SK-N-SH treated with all-trans-retinoic acid at 6 μM for 48 hours (cell line): Measurements from ENCODE around the gene MDGA2.

Source experiments
- ARNTL ChIP-seq: fragments of 450-650 bp; formaldehyde crosslinking; IDR thresholded peaks from 2 replicates; pipeline ENCODE4 v1.5.0; 2020; ENCODE audit warnings: low read depth, mild to moderate bottlenecking, moderate library complexity, borderline replicate concordance
- OSR1 ChIP-seq: fragments of 250-450 bp; sonication (Bioruptor Pico); IDR thresholded peaks from 2 replicates; pipeline ENCODE4 v1.8.0; 2022; ENCODE audit warnings: moderate library complexity, mild to moderate bottlenecking, inconsistent platforms
- RARB ChIP-seq: fragments of 250-450 bp; sonication (Bioruptor Pico); IDR thresholded peaks from 2 replicates; pipeline ENCODE4 v1.8.0; 2021; ENCODE audit warnings: mild to moderate bottlenecking, moderate library complexity
- TCF4 ChIP-seq: fragments of 250-450 bp; sonication (Bioruptor Pico); IDR thresholded peaks from 2 replicates; pipeline ENCODE4 v1.8.0; 2021; ENCODE audit warnings: mild to moderate bottlenecking, moderate library complexity, borderline replicate concordance
- TOX ChIP-seq: fragments of 250-450 bp; sonication (Bioruptor Pico); IDR thresholded peaks from 2 replicates; pipeline ENCODE4 v1.8.0; 2021; ENCODE audit warnings: mild to moderate bottlenecking, moderate library complexity, borderline replicate concordance
- ZFP3 ChIP-seq: fragments of 250-450 bp; sonication (Bioruptor Pico); IDR thresholded peaks from 2 replicates; pipeline ENCODE4 v1.5.0; 2020; ENCODE audit warnings: mild to moderate bottlenecking, moderate library complexity
- ZFP30 ChIP-seq: fragments of 450-650 bp; formaldehyde crosslinking; IDR thresholded peaks from 2 replicates; pipeline ENCODE4 v1.5.0; 2022; ENCODE audit warnings: mild to moderate bottlenecking, moderate library complexity
- ZNF565 ChIP-seq: fragments of 450-650 bp; formaldehyde crosslinking; conservative IDR thresholded peaks from 2 replicates; pipeline ENCODE4 v1.5.0; 2020; ENCODE audit warnings: low read depth, mild to moderate bottlenecking, moderate library complexity
- TF ChIP-seq, protein P1 (sequence below): fragments of 250-450 bp; sonication (Bioruptor Pico); IDR thresholded peaks from 2 replicates; pipeline ENCODE4 v1.8.0; 2020; ENCODE audit warnings: mild to moderate bottlenecking, moderate library complexity, borderline replicate concordance
- TF ChIP-seq, protein P2 (sequence below): fragments of 250-450 bp; sonication (Bioruptor Pico); IDR thresholded peaks from 2 replicates; pipeline ENCODE4 v1.5.0; 2020; ENCODE audit warnings: mild to moderate bottlenecking, moderate library complexity
- TF ChIP-seq, protein P3 (sequence below): fragments of 250-450 bp; sonication (Bioruptor Pico); IDR thresholded peaks from 2 replicates; pipeline ENCODE4 v1.5.1; 2020; ENCODE audit warnings: low read depth, mild to moderate bottlenecking, moderate library complexity
- TF ChIP-seq, protein P4 (sequence below): fragments of 250-450 bp; sonication (Bioruptor Pico); IDR thresholded peaks from 2 replicates; pipeline ENCODE4 v1.5.1; 2021; ENCODE audit warnings: mild to moderate bottlenecking, moderate library complexity

DNA sequence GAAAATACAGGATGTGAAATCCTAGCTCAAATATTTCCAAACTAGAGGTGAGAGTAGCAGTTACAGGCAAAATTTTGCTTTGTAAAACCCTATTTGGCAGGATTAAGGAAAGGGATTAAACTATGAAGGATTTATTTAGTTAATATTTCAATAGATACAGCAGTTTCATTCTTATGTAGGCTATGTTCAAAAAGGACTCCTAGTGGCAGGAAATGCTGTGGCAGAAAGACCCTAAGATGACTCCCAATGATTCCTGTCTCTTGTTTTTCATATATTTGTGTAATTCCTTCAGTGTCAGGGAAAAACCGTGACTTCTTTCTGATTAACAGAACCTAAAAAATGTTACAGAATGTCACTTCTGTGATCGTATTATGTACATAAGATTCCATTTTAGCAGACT, 724.3 kb downstream of the MDGA2 start:
- TF ChIP-seq, protein P1, sequence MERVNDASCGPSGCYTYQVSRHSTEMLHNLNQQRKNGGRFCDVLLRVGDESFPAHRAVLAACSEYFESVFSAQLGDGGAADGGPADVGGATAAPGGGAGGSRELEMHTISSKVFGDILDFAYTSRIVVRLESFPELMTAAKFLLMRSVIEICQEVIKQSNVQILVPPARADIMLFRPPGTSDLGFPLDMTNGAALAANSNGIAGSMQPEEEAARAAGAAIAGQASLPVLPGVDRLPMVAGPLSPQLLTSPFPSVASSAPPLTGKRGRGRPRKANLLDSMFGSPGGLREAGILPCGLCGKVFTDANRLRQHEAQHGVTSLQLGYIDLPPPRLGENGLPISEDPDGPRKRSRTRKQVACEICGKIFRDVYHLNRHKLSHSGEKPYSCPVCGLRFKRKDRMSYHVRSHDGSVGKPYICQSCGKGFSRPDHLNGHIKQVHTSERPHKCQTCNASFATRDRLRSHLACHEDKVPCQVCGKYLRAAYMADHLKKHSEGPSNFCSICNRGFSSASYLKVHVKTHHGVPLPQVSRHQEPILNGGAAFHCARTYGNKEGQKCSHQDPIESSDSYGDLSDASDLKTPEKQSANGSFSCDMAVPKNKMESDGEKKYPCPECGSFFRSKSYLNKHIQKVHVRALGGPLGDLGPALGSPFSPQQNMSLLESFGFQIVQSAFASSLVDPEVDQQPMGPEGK (CRISPR knock-in tag) = no peak
- no peak for TF ChIP-seq OSR1 (CRISPR knock-in tag)
- no peak for TF ChIP-seq RARB (CRISPR knock-in tag)
- no peak for TF ChIP-seq ZFP30 (CRISPR knock-in tag)
- TF ChIP-seq, protein P2, sequence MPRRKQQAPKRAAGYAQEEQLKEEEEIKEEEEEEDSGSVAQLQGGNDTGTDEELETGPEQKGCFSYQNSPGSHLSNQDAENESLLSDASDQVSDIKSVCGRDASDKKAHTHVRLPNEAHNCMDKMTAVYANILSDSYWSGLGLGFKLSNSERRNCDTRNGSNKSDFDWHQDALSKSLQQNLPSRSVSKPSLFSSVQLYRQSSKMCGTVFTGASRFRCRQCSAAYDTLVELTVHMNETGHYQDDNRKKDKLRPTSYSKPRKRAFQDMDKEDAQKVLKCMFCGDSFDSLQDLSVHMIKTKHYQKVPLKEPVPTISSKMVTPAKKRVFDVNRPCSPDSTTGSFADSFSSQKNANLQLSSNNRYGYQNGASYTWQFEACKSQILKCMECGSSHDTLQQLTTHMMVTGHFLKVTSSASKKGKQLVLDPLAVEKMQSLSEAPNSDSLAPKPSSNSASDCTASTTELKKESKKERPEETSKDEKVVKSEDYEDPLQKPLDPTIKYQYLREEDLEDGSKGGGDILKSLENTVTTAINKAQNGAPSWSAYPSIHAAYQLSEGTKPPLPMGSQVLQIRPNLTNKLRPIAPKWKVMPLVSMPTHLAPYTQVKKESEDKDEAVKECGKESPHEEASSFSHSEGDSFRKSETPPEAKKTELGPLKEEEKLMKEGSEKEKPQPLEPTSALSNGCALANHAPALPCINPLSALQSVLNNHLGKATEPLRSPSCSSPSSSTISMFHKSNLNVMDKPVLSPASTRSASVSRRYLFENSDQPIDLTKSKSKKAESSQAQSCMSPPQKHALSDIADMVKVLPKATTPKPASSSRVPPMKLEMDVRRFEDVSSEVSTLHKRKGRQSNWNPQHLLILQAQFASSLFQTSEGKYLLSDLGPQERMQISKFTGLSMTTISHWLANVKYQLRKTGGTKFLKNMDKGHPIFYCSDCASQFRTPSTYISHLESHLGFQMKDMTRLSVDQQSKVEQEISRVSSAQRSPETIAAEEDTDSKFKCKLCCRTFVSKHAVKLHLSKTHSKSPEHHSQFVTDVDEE (CRISPR knock-in tag) = no peak
- TF ChIP-seq TCF4 (CRISPR knock-in tag) = no peak
- TF ChIP-seq ZFP3 (CRISPR knock-in tag) = no peak
- TF ChIP-seq ARNTL = no peak
- TF ChIP-seq, protein P3, sequence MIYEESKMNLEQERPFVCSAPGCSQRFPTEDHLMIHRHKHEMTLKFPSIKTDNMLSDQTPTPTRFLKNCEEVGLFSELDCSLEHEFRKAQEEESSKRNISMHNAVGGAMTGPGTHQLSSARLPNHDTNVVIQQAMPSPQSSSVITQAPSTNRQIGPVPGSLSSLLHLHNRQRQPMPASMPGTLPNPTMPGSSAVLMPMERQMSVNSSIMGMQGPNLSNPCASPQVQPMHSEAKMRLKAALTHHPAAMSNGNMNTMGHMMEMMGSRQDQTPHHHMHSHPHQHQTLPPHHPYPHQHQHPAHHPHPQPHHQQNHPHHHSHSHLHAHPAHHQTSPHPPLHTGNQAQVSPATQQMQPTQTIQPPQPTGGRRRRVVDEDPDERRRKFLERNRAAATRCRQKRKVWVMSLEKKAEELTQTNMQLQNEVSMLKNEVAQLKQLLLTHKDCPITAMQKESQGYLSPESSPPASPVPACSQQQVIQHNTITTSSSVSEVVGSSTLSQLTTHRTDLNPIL (CRISPR knock-in tag) = no peak
- no peak for TF ChIP-seq ZNF565 (CRISPR knock-in tag)
- TF ChIP-seq, protein P4, sequence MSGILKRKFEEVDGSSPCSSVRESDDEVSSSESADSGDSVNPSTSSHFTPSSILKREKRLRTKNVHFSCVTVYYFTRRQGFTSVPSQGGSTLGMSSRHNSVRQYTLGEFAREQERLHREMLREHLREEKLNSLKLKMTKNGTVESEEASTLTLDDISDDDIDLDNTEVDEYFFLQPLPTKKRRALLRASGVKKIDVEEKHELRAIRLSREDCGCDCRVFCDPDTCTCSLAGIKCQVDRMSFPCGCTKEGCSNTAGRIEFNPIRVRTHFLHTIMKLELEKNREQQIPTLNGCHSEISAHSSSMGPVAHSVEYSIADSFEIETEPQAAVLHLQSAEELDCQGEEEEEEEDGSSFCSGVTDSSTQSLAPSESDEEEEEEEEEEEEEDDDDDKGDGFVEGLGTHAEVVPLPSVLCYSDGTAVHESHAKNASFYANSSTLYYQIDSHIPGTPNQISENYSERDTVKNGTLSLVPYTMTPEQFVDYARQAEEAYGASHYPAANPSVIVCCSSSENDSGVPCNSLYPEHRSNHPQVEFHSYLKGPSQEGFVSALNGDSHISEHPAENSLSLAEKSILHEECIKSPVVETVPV (CRISPR knock-in tag) = no peak
- no peak for TF ChIP-seq TOX (CRISPR knock-in tag)
